Stimulated activated CD8-positive, alpha-beta memory T cell treated with anti-CD3 and anti-CD28 coated beads, Interleukin-7, amount 100 ng/mL, for 48 hours (primary cell): ENCODE measurements around the gene FCER2.

Source experiments
- DNase-seq, 2 donors: peaks; one replicate each; pipeline ENCODE4 v3.0.0-alpha.2; 2020; ENCODE audit warnings: low read depth in 1 of 2; ENCODE audit errors: extremely low read depth in 1 of 2

The FCER2 gene

GRCh38 chr19:7704280-7705060, 2.5 kb upstream of the FCER2 start:
- no peak for DNase-seq

DNA sequence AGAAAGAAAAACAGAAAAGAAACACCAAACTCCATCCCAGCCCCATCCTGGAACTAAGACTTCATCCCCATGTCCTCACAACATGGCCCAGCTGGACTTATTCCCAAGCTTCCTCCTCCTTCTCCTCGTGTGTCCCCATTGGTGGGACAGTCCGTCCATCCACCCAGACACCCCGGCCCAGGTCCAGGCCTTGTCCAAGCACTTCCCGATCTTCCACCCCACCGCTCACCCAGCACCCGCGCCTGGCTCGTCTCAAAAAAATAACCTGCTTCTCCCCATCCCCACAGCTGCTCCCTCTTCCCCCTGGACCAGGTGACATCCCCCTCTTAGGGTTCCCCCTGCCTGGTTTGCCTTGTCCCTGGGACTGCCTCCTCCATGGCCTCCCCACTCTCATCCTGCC, 1.4 kb upstream of the FCER2 start:
- no peak for DNase-seq

GRCh38 chr19:7701049-7701653, 780 bp downstream of the FCER2 start:
- no peak for DNase-seq

- peak; percentile 43 to 47 for DNase-seq
Observed at GRCh38 chr19:7699417-7700401, 2.2 kb downstream of the FCER2 start.

- DNase-seq, result no peak
Observed at GRCh38 chr19:7699003-7699402, 2.9 kb downstream of the FCER2 start.

- DNase-seq, result no peak
Observed at GRCh38 chr19:7698583-7698982, 3.3 kb downstream of the FCER2 start.

DNA sequence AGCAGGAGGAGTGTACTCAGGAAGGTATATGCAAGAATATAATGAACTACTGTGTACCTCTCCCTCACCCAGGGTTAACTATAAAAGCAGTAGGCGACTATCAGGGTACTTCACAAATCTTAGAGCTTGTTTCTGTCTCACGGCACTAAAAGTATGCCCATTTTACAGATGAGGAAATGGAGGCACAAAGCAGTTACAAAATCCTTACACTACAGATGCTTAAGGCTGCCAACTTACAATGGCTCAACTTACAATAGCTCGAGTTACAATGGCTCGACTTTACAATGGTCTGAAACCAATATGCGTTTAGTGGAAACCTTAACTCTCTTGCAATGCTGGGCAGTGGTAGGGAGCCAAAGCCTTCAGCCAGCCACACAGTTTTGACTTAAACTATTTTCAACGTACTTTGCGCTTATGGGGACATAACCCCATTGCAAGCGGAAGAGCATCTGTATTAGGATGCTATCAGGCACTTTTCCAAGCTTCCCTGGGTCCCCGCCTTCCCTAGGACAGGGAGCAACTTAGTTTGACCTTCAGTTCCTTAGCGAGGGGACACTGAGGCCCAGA, 4.1 kb downstream of the FCER2 start:
- DNase-seq, result no peak

- no peak for DNase-seq
Observed at GRCh38 chr19:7694499-7694898, 7.4 kb downstream of the FCER2 start.

DNA sequence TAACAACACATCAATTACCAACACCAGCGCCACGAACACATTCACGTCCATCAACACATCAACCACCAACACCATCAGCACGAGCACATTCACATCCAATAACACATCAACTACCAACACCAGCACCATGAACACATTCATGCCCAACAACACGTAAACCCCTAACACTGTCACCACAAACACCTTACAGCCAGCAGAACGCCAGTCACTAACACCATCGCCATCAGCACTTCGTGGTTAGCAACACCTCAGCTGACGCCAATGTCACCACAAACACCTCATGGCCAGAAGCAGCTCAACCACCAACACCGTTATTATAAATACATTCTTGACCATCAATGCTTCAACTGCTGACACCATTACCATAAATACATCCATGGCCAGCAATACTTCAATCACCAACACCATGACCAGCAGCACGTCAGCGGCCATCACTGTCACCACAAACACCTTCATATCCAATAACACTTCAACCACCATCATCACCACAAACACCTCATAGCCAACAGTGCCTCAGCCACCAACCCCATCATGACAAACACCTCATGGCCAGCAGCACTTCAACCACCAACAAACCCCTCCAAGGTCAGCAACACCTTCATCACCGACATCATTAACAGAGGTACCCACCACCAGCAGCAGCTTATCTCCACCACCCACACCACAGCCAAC, 9.4 kb downstream of the FCER2 start:
- no peak for DNase-seq

GRCh38 chr19:7691497-7691896, 10.4 kb downstream of the FCER2 start:
- no peak for DNase-seq

- no peak for DNase-seq
Observed at GRCh38 chr19:7690779-7691258, 11.1 kb downstream of the FCER2 start.

GRCh38 chr19:7689165-7689564, 12.8 kb downstream of the FCER2 start:
- DNase-seq, result no peak

DNA sequence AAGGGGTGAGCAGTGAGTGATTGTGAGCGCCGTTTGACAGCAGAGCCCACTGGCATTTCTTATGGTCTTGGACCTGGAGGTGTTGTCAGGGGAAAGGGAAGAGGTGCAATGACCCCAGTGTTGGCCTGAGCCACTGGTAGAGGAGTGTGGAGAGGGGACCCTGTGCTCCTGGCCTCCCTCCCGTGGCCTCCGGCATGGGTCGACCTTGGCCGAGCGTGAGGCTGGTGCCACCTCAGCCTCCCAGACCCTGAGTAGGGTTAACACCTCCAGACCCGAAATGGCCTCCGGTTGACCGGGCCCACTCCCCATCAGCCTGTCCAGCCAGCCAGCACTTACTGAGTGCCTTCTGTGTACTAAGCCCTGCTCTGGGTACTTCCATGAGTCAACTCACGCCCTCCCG, 14.8 kb downstream of the FCER2 start:
- DNase-seq, result no peak

GRCh38 chr19:7685546-7686445, 16.1 kb downstream of the FCER2 start:
- DNase-seq, result no peak

DNA sequence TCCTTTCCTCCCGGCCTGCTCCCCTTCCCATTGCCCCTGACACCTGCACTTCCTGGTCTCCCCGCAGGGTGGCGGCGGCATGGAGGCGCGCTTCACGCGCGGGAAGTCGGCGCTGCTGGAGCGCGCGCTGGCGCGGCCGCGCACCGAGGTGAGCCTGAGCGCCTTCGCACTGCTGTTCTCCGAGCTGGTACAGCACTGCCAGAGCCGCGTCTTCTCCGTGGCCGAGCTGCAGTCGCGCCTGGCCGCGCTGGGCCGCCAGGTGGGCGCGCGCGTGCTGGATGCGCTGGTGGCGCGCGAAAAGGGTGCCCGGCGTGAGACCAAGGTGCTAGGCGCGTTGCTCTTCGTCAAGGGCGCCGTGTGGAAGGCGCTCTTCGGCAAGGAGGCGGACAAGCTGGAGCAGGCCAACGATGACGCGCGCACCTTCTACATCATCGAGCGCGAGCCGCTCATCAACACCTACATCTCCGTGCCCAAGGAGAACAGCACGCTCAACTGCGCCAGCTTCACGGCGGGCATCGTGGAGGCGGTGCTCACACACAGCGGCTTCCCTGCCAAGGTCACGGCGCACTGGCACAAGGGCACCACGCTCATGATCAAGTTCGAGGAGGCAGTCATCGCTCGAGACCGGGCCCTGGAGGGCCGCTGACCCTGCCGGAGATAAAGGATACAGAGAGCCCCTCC, 19.6 kb downstream of the FCER2 start:
- DNase-seq, result no peak

GRCh38 chr19:7681340-7682174, 20.4 kb downstream of the FCER2 start:
- peak in 1 of 2 donors; percentile 89 for DNase-seq

DNA sequence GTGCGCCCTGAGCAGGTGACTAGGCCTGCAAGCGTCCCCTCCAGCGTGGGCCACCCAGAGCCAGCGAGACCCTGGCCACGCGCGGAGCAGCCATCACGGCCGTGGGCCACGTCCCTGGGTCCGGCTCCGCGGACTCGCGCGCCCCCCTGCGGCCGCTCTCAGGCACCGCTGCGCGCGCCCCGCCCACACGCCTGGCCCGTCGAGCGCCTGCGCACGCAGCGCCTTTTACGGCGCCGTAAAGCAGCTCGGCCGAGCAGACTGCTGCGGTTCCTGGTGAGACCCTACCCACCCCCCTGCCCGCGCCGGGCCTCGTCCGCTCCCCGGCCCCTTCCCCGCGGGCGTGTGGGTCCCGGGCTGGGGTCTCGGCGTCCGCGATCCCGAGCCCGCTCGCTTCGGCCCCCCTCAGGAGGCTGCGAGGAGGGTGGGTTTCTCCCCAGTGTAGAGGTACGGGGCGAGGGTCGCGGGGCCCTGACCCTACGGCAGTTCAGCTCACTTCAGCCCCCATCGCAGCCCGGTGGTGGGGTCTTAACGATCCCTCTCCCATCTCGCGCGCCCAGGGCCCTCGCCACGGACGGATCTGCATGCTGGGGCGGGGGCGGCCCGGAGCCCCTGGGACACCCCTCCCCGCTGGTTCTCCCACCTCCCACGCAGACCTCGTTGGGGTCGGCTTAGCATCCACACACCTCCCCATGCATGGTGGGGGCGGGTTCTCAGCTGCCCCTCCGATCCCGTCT, 21.2 kb downstream of the FCER2 start, which contains the start of gene TRAPPC5:
Gene TRAPPC5, plus strand, starts transcription at position 228 of the 734 bp plus-strand sequence. CDS start 1,421 bp downstream, outside the sequence.
- peak; percentile 60 to 75 for DNase-seq
